OCI-LY3 (cell line): Measurements from ENCODE around the gene ITGA3.
"Not testable (repeated sequence)": the region's sequence is repeated elsewhere in the genome, so short reads cannot be mapped to it uniquely, and the experiment has no call there.

Source experiments
- H2AFZ ChIP-seq: fragments of 200-600, 300-600 bp; shearing (Covaris generic); 2 replicates; pipeline ENCODE4 v1.6.0; 2014; ENCODE audit warnings: antibody characterized with exemption, low read depth, low read length
- H3K27ac ChIP-seq: fragments of 200-600, 300-600 bp; sonication (generic); 2 replicates; pipeline ENCODE4 v1.5.1; 2014; ENCODE audit warnings: mild to moderate bottlenecking, low read length, moderate library complexity, mixed read lengths
- H3K27me3 ChIP-seq: fragments of 200-600, 300-600 bp; sonication (generic); 2 replicates; pipeline ENCODE4 v1.6.1; 2014; ENCODE audit warnings: low read depth, low read length, mixed read lengths
- H3K36me3 ChIP-seq: fragments of 200-600, 300-600 bp; sonication (generic); replicated peaks from 2 replicates; pipeline ENCODE3; 2014; ENCODE audit warnings: low read depth, low read length, mixed read lengths
- H3K4me1 ChIP-seq: fragments of 300-600, 200-600 bp; sonication (generic); 2 replicates; pipeline ENCODE4 v1.6.1; 2014; ENCODE audit warnings: low read length, mixed read lengths
- H3K4me2 ChIP-seq: fragments of 200-600, 300-600 bp; sonication (generic); 2 replicates; pipeline ENCODE4 v1.6.1; 2014; ENCODE audit warnings: low read length, mixed read lengths
- H3K4me3 ChIP-seq: fragments of 300-600, 200-600 bp; sonication (generic); 2 replicates; pipeline ENCODE4 v1.5.1; 2014; ENCODE audit warnings: antibody characterized with exemption, mild to moderate bottlenecking, low read length, moderate library complexity
- H3K79me2 ChIP-seq: fragments of 300-600, 200-600 bp; shearing (Covaris generic); 2 replicates; pipeline ENCODE4 v1.6.1; 2014; ENCODE audit warnings: mild to moderate bottlenecking, low read length, mixed read lengths
- H3K9ac ChIP-seq: fragments of 300-600, 200-600 bp; shearing (Covaris generic); 2 replicates; pipeline ENCODE4 v1.6.0; 2014; ENCODE audit warnings: mild to moderate bottlenecking, low read length, moderate library complexity
- H3K9me3 ChIP-seq: fragments of 200-600, 300-600 bp; shearing (Covaris generic); 2 replicates; pipeline ENCODE4 v1.6.1; 2014; ENCODE audit warnings: low read length, mixed read lengths; ENCODE audit not compliant: insufficient read depth
- H4K20me1 ChIP-seq: fragments of 200-600, 300-600 bp; sonication (generic); 2 replicates; pipeline ENCODE4 v1.6.1; 2016; ENCODE audit warnings: low read length, mixed read lengths; ENCODE audit not compliant: insufficient read depth
- EZH2phosphoT487 ChIP-seq: fragments of 200-600 bp; shearing (Covaris generic); IDR thresholded peaks from 2 replicates; pipeline ENCODE4 v1.6.1; 2018; ENCODE audit warnings: antibody characterized with exemption, mixed run types, low read depth
- TF ChIP-seq, protein P1 (sequence below): fragments of 200-600, 300-600 bp; sonication (generic); IDR thresholded peaks from 2 replicates; pipeline ENCODE4 v1.5.1; 2014; ENCODE audit warnings: antibody characterized with exemption, low read length, low read depth

The ITGA3 gene

GRCh38 chr17:50060951-50061712, 5.2 kb downstream of the ITGA3 start:
- no peak overlapping the region for H2AFZ ChIP-seq
- H3K4me1 ChIP-seq = peaks cover 12% of the 10 kb centered on the region
- no peak overlapping the region for H3K27ac ChIP-seq
- H3K9me3 ChIP-seq = no peaks in the 10 kb centered on the region
- H3K27me3 ChIP-seq = no peaks in the 10 kb centered on the region
- no peaks in the 10 kb centered on the region for H3K36me3 ChIP-seq
- no peak for TF ChIP-seq EZH2phosphoT487
- TF ChIP-seq, protein P1, sequence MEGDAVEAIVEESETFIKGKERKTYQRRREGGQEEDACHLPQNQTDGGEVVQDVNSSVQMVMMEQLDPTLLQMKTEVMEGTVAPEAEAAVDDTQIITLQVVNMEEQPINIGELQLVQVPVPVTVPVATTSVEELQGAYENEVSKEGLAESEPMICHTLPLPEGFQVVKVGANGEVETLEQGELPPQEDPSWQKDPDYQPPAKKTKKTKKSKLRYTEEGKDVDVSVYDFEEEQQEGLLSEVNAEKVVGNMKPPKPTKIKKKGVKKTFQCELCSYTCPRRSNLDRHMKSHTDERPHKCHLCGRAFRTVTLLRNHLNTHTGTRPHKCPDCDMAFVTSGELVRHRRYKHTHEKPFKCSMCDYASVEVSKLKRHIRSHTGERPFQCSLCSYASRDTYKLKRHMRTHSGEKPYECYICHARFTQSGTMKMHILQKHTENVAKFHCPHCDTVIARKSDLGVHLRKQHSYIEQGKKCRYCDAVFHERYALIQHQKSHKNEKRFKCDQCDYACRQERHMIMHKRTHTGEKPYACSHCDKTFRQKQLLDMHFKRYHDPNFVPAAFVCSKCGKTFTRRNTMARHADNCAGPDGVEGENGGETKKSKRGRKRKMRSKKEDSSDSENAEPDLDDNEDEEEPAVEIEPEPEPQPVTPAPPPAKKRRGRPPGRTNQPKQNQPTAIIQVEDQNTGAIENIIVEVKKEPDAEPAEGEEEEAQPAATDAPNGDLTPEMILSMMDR = no peak
- no peaks in the 10 kb centered on the region for H3K79me2 ChIP-seq
- H3K9ac ChIP-seq = no peak overlapping the region
- no peak overlapping the region for H3K4me2 ChIP-seq
- H4K20me1 ChIP-seq = no peaks in the 10 kb centered on the region
- H3K4me3 ChIP-seq = no peak overlapping the region

DNA sequence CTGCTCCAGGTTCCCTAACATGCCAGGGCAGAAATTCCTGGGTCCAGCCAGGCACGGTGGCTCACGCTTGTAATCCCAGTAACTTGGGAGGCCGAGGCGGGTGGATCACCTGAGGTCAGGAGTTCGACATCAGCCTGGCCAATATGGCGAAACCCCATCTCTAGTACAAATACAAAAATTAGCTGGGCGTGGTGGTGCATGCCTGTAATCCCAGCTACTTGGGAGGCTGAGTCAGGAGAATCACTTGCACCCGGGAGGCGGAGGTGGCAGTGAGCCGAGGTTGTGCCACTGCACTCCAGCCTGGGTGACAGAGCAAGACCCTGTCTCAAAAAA, 5.8 kb downstream of the ITGA3 start:
- not testable (repeated sequence) for H3K9ac ChIP-seq, H3K36me3 ChIP-seq, H3K4me3 ChIP-seq, H2AFZ ChIP-seq, H3K27me3 ChIP-seq, H3K4me2 ChIP-seq, H3K27ac ChIP-seq, H3K9me3 ChIP-seq, H3K79me2 ChIP-seq, H4K20me1 ChIP-seq
- H3K4me1 ChIP-seq = peaks cover 12% of the 10 kb centered on the region

DNA sequence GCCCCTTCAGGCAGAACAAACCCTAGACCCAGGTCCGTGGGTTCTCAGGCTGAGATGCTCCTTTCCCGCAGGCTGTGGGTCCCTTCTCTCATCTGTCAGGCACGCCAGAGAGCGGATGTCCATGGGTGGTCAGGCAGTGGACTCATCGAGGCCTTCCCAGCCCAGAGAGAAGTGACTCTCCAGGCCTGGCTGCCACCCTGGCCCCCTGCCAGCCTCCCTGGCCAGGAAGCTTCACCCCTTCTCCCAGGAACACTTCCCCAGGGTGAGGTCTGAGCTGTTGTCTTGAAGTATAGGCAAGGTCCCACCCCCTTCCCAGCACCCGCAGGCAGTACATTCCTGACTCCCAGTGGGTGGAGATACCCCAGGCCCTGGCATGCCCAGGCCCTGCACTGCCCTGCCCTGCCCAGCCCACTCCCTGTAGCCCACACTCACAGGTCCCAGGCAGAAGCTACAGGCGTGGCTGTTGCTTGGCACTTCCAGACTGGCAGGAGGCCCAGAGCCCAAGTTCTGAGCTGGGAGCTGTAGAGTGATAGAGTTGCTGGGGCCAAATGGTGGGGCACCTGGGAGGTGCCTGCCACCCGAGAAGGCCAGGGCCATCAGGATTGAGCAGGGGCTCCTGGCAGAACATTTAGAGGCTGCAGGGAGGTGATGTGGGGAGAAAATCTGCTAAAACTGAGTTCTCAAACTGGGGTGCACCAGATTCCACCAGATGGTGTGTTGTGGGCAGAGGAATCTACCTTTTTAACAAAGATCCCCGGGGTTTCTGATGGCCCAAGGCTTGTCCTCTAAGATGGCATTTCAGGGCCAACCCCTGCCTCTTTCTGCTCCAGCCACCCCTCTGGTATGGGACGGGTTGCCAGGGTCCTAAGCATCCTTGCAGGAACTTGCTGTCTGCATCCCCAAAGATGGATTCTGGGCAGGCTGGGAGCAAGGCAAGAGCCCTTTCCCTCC, 6.7 kb downstream of the ITGA3 start:
- Histone ChIP-seq H3K36me3 (no peaks in the 10 kb centered on the region), H3K4me1 (peaks cover 5% of the 10 kb centered on the region; the same call in 1 of the 2 replicates), H4K20me1 (no peaks in the 10 kb centered on the region), H3K9ac (no peak overlapping the region), H3K27ac (no peak overlapping the region), H3K27me3 (no peaks in the 10 kb centered on the region), H3K9me3 (no peaks in the 10 kb centered on the region), H2AFZ (no peak overlapping the region), H3K4me2 (no peak overlapping the region), H3K79me2 (no peaks in the 10 kb centered on the region), H3K4me3 (no peak overlapping the region)
- TF ChIP-seq EZH2phosphoT487 = no peak
- TF ChIP-seq, protein P1 = no peak

DNA sequence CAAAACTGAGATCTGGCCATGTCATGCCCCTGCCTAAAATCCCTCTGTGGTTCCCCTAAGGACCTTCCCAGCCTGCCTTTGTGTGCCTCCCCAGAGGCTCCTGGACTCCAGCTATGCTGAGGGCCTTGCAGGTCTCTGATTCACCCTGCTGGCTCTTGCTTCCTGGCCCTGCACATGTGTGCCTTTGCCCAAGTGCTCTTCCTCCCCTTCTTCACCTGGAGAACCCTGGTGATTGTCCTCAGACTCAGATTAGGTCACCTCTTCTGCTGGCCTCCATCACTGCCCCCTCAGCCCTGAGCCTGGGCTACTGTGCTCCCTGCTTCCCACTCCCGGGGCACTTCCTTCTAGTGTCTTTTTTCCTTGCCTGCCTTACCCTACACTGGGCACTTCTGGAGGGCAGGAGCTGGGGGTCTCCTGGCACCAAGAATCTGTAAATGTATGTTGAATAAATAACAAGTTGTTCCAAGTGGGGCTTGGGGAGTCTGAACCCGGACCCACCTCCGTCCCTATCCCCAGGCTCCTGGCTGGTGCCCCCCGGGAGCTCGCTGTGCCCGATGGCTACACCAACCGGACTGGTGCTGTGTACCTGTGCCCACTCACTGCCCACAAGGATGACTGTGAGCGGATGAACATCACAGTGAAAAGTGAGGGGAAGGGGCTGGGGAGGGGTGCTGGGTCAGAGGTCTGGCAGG, 7.8 kb downstream of the ITGA3 start:
- Histone ChIP-seq H3K36me3 (no peaks in the 10 kb centered on the region), H3K4me1 (peaks cover 5% of the 10 kb centered on the region; the same call in 1 of the 2 replicates), H3K27ac (no peak overlapping the region), H3K79me2 (no peaks in the 10 kb centered on the region), H3K9ac (no peak overlapping the region), H3K4me2 (no peak overlapping the region), H4K20me1 (no peaks in the 10 kb centered on the region), H3K4me3 (no peak overlapping the region), H2AFZ (no peak overlapping the region), H3K9me3 (no peaks in the 10 kb centered on the region), H3K27me3 (no peaks in the 10 kb centered on the region)
- TF ChIP-seq, protein P1 = no peak
- TF ChIP-seq EZH2phosphoT487 = no peak
